Measurements from ENCODE around the gene EMC6.
A peak's percentile ranks its signal among the peaks of the same experiment; 100 is the strongest.
"Not testable (repeated sequence)": the region's sequence is repeated elsewhere in the genome, so short reads cannot be mapped to it uniquely, and the experiment has no call there.

EMC6 gene

GRCh38 chr17:3695129-3695722 lies 26.6 kb downstream of the EMC6 start:
- TF ChIP-seq POLR2A (IDR thresholded peaks at IDR 0.05; ENCODE audit: low read length), result no peak
- TF ChIP-seq GATA1 (IDR thresholded peaks at IDR 0.05; ENCODE audit: low read depth, low read length), result no peak
- DNase-seq, result no peak

GRCh38 chr17:3695723-3696411 lies 27.3 kb downstream of the EMC6 start, which contains the start of gene P2RX5:
Gene P2RX5, minus strand, starts transcription at chr17:3696155. Its CDS starts 150 bp downstream, at chr17:3696005.
- TF ChIP-seq POLR2A (IDR thresholded peaks at IDR 0.05; ENCODE audit: low read length) (no peak), GATA1 (IDR thresholded peaks at IDR 0.05; ENCODE audit: low read depth, low read length) (no peak)
- DNase-seq, result peak in 1 of 2 experiments; percentile 26

- no peak for DNase-seq
- no peak for TF ChIP-seq GATA1 (IDR thresholded peaks at IDR 0.05; ENCODE audit: low read depth, low read length)
Measured at GRCh38 chr17:3697103-3697476, 28.5 kb downstream of the EMC6 start.

- DNase-seq, result no peak
- TF ChIP-seq GATA1 (IDR thresholded peaks at IDR 0.05; ENCODE audit: low read depth, low read length) (no peak), POLR2A (IDR thresholded peaks at IDR 0.05; ENCODE audit: low read length) (no peak)
Measured at GRCh38 chr17:3698139-3698538, 29.5 kb downstream of the EMC6 start.

- no peak for DNase-seq
- TF ChIP-seq GATA1 (IDR thresholded peaks at IDR 0.05; ENCODE audit: low read depth, low read length), result no peak
- TF ChIP-seq POLR2A (IDR thresholded peaks at IDR 0.05; ENCODE audit: low read length), result no peak
Measured at GRCh38 chr17:3699951-3700350, 31.3 kb downstream of the EMC6 start.

- DNase-seq, result not testable (repeated sequence)
Measured at GRCh38 chr17:3702041-3702539, 33.5 kb downstream of the EMC6 start.

- no peak for DNase-seq
Measured at GRCh38 chr17:3704931-3705717, 36.5 kb downstream of the EMC6 start.

GRCh38 chr17:3705718-3705984 lies 37.0 kb downstream of the EMC6 start:
- DNase-seq, result not testable (repeated sequence)

More at GRCh38 chr17:3704931-3705717, 36.5 kb downstream of the EMC6 start:
- no peak for TF ChIP-seq POLR2A (IDR thresholded peaks at IDR 0.05; ENCODE audit: low read length)
- no peak for TF ChIP-seq GATA1 (IDR thresholded peaks at IDR 0.05; ENCODE audit: low read depth, low read length)

GRCh38 chr17:3708366-3708765 lies 39.8 kb downstream of the EMC6 start:
- no peak for TF ChIP-seq POLR2A (IDR thresholded peaks at IDR 0.05; ENCODE audit: low read length)
- no peak for TF ChIP-seq GATA1 (IDR thresholded peaks at IDR 0.05; ENCODE audit: low read depth, low read length)
- no peak for DNase-seq

- TF ChIP-seq GATA1 (IDR thresholded peaks at IDR 0.05; ENCODE audit: low read depth, low read length) (no peak), POLR2A (IDR thresholded peaks at IDR 0.05; ENCODE audit: low read length) (no peak)
- no peak for DNase-seq
Measured at GRCh38 chr17:3710951-3711383, 42.4 kb downstream of the EMC6 start.

GRCh38 chr17:3712811-3713463 lies 44.3 kb downstream of the EMC6 start:
- TF ChIP-seq POLR2A (IDR thresholded peaks at IDR 0.05; ENCODE audit: low read length) (no peak), GATA1 (IDR thresholded peaks at IDR 0.05; ENCODE audit: low read depth, low read length) (no peak)
- DNase-seq, result peak in 1 of 2 experiments; percentile 42

GRCh38 chr17:3715296-3715695 lies 46.7 kb downstream of the EMC6 start:
- no peak for TF ChIP-seq POLR2A (IDR thresholded peaks at IDR 0.05; ENCODE audit: low read length)
- TF ChIP-seq GATA1 (IDR thresholded peaks at IDR 0.05; ENCODE audit: low read depth, low read length), result no peak
- DNase-seq, result no peak

- no peak for TF ChIP-seq POLR2A (IDR thresholded peaks at IDR 0.05; ENCODE audit: low read length)
- no peak for DNase-seq
Measured at GRCh38 chr17:3718201-3718600, 49.6 kb downstream of the EMC6 start.

GRCh38 chr17:3719265-3719664 lies 50.7 kb downstream of the EMC6 start:
- no peak for DNase-seq

More at GRCh38 chr17:3719265-3719664, 50.7 kb downstream of the EMC6 start:
- TF ChIP-seq GATA1 (IDR thresholded peaks at IDR 0.05; ENCODE audit: low read depth, low read length), result no peak
- TF ChIP-seq POLR2A (IDR thresholded peaks at IDR 0.05; ENCODE audit: low read length), result no peak

Data from erythroblast (primary cell).